Measurements from ENCODE around the gene FYN.

DNA sequence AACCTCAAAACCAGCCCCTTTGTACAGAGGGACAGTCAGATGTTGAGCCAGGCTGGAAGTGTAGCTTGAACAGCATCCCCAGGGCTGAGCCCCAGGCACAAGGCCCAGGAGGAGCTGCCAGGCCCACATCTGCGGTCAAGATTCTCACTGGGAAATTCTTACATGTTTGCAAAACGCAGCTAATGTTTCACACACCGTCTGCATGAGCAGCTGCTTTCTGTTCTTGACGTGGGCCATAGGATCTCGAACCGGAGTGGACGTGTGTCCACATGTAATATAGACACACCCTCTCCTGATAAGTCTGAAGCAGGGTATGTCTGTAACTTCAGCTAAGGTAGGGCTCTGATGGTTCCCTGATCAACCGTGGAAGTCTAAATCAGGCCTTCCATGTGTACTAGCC is 226.3 kb downstream of the FYN start:
- TF ChIP-seq POLR2A (IDR thresholded peaks at IDR 0.05; ENCODE audit: low read depth, low read length): no peak
- TF ChIP-seq POLR2AphosphoS5 (IDR thresholded peaks at IDR 0.05; ENCODE audit: low read depth, low read length): no peak
